ENCODE data around the gene COG5.

The COG5 gene

DNA sequence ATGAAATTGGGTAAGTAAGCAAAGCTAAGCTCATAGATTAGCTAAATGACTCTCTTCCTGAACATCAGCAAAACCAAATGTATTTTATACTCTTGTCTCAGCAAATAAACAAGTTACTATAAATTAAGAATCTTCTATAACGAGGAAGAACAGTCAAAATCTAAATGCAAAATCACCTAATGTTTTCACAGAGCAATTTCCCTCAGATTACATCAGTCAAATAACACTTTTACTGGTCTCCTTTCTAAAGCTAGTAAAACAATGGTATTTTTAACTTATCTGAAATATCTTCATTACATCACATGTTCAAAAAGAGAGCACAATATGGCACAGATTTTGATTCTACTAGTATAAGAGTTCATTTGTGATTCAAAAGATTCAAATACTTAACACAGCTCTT lies 110.3 kb downstream of the COG5 start:
- no peak for DNase-seq

DNA sequence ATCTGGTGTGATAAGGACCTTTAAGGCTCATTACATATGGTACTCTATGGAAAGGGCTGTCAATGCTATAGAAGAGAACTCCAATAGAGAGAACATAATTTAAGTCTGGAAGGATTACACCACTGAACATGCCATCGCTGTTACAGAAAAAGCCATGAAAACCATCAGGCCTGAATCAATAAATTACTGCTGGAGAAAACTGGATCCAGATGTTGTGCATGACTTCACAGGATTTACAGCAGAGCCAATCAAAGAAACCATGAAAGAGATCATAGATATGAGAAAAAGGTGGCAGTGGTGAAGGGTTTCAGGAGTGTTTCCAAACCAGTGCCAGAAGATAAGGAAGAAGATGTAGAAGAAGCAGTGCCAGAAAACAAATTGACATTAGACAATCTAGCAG lies 112.8 kb downstream of the COG5 start:
- DNase-seq, result no peak

DNA sequence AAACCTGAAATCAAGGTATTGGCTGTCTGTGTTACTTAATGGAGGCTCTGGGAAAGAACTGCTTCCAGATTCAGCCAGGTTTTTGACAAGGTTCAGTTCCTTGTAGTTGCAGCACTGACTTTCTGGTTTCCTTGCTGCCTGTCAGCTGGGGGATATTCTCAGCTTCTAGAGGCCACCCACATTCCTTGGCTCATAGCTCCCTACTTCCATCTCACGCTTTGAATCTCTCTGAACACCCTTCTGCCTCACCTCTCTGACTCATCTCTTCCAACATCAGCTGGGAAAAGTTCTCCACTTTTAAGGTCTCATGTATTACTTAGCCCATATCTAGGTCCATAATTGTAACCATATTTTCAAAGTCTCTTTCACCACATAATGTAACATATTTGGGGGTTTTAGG lies 116.7 kb downstream of the COG5 start:
- DNase-seq, result no peak

DNA sequence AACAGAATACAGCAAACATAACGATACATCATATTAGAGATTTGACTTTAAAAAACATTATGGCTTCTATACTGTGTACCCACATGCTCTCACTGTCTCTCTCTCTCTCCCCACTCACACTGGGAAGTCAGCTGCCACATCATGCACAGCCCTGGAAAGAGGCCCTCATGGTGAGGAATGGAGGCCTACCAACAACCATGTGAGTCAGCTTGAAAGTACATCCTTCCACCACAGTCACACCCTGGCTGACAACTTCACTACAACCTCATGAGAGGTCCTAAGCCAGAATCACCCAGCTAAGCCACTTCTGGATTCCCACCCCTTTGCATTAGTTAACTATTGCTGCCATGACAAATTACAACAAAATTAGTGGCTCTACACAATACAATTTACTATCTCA lies 117.2 kb downstream of the COG5 start:
- DNase-seq, result no peak

DNA sequence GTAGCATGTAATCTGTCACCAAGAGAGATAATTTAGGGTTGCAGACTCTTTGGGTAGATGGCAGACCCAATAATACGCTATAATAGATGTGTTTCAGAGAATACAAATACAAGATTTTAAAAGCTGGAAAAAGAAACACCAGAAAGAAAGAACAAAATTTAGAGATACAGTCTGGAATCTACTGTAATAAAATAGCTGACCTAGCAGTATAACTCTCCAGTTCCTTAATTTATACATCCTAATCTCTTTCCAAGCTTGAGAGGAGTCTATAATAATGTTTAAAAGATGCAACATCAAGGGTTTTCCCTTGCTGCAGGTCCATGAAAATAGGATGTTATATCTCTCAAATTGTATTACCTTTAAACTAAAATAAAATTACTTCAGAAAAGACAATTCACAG lies 121.0 kb downstream of the COG5 start:
- DNase-seq, result no peak

DNA sequence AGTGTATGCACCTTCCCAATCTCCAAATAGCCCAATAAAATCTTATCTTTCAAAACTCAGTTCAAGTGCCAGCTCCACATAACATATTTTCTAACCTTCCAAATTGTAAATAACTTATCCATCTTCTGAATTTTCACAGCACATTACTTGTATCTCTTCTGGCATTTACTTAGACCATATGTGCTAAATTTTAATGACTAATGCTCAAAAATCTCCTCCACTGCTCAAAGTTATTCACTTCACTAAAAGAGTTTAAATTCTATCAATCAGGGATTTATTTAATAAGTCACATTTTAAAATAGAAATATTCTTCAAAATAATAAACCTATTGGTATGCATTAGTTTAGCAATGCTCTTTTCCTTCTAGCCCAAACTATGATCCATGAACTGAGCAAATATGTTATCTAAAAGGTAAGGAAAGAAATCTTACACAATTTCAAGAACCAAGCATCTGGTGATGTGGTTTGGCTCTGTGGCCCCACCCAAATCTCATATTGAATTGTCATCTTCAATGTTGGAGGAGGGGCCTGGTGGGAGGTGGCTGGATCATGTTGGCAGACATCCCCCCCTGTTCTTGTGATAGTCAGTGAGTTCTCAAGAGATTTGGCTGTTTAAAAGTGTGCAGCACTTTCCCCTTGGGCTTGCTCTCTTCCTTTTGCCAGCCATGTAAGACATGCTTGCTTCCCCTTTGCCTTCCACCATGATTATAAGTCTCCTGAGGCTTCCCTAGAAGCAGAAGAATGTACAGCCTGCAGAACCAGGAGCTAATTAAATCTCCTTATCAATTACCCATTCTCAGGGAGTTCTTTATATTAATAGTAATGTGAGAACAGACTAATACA lies 121.9 kb downstream of the COG5 start:
- no peak for DNase-seq

DNA sequence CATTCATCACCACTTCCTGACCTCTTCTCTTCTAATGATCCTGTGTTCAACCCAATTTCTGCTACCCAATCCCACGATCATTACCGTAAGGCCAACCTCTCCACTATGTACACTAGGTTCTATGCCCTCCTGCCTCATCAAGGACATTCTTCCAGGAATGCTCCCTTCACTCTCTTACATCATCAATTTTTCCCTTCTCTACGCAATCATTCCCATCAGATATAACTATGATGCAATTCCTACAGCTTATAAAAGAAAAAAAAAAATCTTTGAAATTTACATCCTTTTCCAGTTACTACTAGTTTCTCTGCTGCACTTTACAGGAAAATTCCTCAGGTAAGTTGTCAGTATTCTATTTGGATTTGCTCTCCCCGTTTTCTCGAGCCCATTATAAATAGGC lies 124.7 kb downstream of the COG5 start:
- DNase-seq, result no peak

DNA sequence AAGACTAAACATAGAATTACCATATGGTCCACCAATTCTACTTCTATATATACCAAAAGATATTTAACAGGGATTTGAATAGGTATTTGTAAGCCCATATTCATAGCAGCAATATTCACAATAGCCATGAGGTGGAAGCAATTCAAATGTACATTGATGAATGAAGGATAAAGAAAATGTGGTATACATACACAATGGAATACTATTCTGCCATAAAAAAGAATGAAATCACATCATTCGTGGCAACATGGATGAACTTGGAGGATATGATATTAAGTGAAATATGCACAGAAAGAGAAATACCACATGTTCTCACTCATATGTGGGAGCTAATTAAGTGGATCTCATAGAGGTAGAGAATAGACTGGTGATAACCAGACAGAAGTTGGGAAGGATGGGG lies 128.0 kb downstream of the COG5 start:
- DNase-seq, result no peak

DNA sequence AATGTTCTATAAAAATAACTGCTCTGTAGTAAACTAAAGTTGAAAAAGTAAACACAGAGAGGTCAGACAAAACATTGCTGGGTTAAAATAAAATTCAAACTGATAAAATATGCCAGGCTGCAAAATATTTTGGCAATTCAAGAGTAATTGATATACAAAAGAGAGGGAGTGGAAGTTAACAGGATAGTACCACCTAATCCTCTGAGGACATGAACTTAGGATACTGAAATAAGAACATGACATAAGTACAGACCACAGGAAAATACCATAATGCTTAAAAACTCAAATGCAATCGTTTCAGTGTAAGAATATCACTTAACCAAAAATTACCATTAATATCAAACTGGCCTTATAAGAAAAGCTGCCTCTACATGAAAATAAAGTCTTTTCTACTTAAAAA lies 131.5 kb downstream of the COG5 start:
- no peak for DNase-seq

DNA sequence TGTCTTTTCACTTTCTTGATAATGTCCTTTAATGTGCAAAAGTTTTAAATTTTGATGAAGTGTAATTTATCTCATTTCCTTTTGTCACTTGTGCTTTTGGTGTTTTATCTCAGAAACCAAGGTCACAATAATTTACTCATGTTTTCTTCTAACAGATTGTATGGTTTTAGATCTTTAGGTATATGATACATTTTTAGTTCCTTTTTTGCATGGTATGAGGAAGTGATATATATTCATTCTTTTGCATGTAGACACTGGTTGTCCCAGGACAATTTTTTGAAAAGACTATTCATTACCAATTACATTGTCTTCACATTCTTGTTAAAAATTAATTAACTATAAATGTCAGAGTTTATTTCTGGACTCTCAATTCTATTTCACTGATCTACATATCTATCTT lies 133.7 kb downstream of the COG5 start:
- no peak for DNase-seq

DNA sequence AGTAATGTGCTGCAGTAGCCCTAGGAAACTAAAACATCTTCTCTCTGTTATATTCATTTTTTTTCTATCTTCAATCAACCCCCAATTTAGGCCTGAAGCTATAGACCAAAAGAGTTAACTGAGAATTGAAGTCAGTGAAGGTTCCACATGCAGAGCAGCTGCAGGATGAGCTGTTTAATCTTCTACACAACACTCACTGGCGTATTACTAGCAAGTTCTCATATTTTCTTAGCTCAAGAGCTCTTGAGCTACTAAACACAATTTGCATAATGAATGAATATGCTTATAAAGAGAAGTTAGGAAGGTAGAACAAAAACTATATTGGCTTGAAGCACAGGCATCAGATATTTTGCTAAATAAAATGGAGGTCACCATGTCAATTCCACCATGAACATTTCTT lies 135.1 kb downstream of the COG5 start:
- DNase-seq, result no peak

DNA sequence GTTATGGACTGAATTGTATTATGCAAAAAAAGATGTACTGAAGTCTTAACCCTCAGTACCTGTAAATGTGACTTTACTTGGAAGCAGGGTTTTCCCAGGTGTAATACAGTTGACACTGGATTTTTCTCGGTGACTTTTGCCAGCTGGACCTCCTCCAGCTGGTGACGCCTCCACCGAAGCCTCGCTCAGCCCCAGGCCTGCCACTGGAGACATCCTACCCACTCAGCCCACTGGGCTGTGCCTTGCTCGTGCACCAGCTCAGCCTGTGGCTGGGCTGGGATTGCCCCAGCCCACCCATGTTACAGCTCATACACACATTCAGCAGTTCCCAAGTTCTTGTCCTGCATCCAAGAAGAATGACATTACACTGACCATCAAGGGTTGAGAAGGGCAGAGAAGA lies 136.3 kb downstream of the COG5 start:
- no peak for DNase-seq

DNA sequence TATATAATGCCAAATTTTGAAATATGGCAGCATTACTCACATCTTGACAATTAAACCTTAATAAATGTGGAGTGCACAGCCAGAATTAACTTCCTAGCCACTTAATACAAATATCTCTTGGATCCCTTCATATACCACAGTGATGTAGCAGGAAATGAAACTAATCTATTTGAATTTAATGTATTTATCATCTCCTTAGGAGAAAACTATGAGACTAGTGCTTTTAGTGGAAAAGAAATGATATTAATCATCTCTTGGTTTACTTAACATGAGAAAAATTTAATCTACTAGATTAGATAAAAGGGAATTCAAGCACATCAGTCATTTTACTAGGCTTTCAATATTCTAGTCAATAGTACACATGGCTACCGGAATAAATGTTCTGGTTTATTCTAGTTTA lies 149.5 kb downstream of the COG5 start:
- DNase-seq, result no peak

DNA sequence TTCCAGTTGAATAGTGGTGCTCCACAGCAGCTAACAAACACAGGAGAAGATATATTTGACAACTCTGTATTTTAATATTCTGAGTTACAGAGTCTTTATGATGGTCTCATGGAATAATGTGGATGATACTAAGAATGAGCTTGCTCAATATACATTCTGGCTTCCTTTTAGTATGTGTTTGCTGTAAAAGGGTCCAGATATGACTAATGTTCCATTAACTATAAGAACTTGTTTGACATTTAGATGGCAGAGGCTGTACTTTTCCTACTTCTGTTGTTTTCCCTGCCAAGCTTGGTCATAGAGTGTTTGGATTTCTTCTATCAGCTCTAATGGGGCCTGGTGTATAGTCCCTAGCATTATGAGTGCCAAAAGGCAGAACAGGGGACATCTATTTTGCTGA lies 155.4 kb downstream of the COG5 start:
- DNase-seq, result no peak

DNA sequence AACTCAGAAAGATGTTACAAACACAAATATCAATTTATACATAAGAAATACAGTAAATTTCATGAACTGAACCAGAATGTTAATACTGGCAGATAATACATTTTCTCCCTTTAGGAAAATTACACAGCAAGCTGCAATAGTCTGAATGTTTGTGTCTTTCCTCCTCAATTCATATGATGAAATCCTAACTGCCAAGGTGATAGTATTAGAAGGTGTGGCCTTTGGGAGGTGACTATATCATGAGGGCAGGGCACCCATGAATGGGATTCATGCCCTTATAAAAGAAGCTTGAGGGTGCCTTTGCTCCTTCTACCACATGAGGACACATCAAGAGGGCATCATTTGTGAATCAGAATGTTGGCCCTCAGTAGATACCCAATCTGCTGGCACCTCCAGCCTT lies 158.2 kb downstream of the COG5 start:
- no peak for DNase-seq

DNA sequence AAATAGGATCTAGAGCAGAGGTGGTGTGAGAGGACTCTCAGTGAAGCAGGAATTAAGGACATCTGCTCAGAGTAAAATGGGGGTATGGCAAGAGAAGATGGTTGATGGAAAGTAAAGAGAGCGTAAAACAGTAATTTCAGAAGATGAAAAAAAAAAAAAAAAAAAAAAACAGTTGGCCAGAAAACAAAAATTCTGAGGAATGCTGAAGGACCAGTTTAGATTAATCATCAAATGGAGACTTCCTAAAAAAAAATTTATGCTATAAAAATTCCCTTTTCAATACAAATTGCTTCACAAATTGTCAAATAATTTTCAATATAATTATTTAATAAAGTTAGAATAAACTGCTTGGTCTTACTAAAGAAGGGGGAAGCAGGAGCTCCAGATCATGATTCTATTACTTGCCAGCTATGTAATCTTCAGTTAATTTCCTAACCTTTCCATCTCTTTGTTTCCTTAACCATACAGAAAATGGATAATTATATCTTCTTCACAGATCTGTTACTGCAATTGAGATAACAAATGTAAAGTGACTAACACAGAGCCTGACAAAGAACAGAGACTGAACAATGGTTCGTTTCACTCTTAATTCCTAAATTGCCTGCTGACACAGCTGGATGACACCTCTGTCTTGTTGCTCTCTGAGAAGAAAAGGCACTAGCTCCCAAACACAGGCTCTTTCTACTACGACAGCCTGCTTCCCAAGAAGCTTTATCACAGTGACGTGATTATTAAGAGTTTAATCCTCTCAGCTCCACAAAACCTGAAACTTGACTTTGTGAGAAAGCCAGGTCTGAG lies 158.8 kb downstream of the COG5 start:
- no peak for DNase-seq

DNA sequence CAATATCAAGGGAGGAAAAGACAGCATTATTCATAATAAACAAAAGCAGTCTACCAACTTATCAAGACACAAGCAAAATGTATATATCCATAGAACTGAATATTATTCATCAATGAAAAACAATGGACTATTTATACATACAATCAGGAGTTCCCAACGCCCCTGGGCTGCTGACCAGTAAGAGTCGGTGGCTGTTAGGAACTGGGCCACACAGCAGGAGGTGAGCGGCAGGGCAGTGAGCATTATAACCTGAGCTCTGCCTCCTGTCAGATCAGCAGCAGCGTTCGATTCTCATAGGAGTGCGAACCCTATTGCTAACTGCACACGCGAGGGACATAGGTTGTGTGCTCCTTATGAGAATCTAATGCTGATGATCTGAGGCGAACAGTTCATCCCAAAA lies 165.6 kb downstream of the COG5 start:
- DNase-seq, result no peak

DNA sequence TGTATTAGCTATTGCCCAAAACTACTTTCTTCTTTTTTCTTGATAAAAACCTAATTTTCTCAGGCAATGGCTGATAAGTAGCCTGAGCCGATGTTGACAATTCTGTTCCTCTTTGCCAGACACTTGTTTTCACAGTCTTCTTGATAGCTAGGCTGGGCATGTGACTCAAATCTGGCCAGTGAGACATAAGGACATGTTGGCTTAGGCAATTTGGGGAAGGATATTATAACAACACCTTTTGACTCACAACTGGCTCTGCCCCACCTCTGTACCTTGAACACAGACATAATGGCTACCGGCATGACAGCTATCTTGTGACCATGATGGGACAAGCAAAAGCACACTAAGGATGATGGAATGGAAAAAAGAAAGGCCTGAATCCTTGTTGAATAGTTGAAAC lies 166.7 kb downstream of the COG5 start:
- DNase-seq, result no peak

DNA sequence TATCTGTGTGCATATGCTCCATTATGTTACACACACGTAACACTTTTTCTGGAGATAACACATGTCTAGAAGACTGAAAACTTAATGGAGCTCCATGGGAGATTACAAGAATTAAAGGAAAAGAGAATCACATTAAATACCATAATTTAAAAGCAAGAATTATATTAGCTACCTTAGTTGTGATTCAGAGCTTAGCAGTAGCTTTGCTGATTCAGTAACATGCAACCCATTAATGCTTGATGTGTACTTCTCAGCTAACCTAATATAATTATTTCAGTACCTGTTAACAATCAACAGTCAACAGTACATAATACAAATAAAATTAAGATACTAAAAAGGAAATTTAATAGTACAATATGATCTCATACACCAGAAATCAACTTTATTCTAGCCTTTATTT lies 167.6 kb downstream of the COG5 start:
- no peak for DNase-seq

DNA sequence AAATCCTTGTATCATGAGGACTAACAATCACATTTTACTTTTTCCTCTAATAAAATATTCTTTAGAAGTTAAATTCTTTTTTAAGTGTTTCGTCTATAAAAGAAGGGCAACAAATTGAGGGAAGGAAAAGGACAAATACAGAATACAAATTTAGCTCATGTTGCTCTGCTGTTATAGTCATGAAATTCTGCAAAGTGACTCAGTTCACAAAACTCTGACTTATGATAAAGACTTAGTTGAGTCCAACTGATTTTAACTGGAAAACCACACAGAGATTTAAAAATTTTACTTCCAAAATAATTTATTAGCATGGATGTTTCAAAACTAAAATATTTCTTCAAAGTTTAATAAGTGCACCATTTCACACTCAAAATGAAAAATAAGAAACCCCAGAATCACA lies 168.9 kb downstream of the COG5 start:
- no peak for DNase-seq

DNA sequence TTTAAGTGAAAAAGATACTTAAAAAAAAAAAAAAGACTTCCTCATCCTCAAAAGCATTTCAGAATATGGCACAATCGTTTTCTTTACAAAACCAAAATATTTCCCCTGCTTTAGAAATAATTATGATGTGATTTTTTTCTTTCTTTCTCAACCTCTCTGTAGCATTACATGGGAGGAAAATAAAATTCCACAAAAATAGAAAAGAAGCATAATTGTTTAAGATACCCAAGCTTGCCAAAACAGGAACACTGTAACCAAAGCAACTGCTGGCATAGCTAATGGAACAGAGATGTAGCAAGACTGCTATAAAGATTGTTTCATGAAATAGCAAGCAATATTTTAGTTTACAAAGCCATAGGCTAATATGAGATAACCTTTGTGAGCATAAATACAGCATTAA lies 169.4 kb downstream of the COG5 start:
- no peak for DNase-seq

DNA sequence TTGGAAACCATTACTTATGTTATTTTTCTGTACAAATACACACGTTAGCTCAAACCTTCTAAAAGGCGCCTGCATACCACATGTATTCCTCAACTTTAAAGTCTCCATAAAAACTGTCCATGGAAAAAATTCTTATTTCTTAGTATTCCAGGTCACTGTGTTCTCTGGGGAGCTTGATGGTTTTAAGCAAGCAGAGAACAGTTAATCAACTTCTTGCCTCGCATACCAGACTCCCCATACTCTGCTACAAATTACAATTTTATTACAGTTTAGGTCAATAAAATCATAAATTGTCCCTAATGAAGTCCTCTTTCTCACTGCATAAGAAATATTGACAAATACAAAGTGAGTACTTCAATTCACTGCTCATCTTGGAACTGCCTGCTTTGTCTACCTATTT lies 170.9 kb downstream of the COG5 start:
- no peak for DNase-seq

DNA sequence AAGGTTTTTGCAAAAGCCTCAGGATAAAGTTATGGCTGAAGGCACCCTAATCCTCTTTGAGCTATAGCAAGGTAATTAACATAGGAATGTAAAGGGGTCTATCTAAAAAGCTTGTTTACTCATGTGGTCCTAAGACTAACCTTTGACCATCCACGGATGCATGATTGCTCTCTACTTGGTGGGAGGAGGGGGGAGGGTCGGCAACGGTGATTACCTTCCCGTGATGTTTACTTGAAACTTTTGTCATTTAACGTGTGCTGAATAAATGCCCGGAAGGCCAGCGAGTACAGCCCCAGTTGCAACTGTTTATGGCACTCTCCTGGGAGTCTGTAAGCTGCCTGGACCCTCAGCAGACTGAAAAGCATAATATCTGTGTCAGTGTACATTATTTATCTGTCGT lies 172.8 kb downstream of the COG5 start:
- DNase-seq, result no peak

DNA sequence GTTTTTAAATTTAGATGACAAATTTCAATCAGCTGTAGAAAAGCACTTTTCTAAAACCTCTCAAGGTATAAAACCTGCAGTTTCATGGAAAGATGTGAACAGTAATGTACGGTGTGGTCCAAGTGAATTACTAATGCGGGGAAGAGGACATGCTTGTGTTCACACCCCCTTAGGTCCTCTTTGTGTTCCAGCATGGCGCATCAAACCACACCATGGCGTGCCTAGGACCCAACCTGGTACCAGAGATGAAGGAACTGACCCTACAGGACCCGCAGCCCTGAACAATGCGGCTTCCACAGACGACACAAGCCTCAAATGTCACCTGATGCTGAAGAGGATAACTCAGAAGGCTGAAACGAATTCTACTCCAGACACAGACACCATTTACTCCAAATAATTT lies 175.1 kb downstream of the COG5 start:
- no peak for DNase-seq
